ENCODE data around the gene DDX46.

- TF ChIP-seq SUZ12 (IDR thresholded peaks at IDR 0.05; ENCODE audit: extremely low read depth, insufficient read depth, insufficient read length) (no peak), YY1 (IDR thresholded peaks at IDR 0.05; ENCODE audit: insufficient read depth, insufficient read length) (no peak), ZNF274 (IDR thresholded peaks at IDR 0.05; ENCODE audit: low read depth, low read length) (no peak)
Measured at GRCh38 chr5:134784241-134784920, 25.8 kb downstream of the DDX46 start.
